NCI-H1930 (cell line): ENCODE data around the gene EFEMP1.

ENCODE experiments used
- DNase-seq, 2 experiments: peaks; one replicate each; lab custom pipeline; 2025; lab: John Stamatoyannopoulos, UW

Gene EFEMP1

DNA sequence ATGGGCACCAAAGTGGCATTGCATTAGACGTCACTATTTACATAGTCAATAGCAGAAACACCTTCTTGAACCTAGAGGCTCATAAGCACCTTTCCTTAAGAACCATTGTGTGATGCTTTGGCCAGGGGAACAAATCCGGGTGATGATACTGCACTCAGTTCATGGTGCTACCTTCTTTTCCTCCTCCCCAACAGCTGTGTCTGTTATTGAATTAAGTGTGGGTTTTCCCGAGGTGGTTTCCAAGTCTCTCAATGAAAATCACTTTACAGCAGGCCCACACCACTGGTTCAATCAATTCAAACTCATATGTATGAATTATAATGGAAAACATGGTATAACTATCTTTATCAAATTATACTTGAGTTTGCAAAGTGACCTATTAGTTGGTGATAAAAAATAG, 9.3 kb upstream of the EFEMP1 start:
- no peak for DNase-seq

- DNase-seq: no peak
Measured at GRCh38 chr2:55931281-55931680, 7.7 kb upstream of the EFEMP1 start.

DNA sequence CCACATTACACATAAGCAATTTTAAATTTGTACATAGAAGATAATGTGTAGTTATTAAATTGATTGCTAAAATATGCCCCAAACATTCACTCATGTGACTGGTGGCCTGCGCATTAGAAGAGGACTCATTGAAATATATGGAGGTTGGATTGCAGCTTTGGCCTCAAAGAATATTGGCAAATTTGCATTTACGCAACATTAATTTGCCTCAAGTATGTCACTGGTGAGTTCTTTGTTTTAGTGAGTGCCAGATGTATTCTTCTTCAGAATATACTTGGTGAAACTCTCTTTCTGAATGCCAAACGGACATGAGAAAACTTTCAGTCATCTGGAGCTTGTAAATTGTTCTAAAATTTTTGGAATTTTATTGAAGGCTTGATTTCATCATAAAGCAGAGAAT, 5.9 kb upstream of the EFEMP1 start:
- no peak for DNase-seq

DNA sequence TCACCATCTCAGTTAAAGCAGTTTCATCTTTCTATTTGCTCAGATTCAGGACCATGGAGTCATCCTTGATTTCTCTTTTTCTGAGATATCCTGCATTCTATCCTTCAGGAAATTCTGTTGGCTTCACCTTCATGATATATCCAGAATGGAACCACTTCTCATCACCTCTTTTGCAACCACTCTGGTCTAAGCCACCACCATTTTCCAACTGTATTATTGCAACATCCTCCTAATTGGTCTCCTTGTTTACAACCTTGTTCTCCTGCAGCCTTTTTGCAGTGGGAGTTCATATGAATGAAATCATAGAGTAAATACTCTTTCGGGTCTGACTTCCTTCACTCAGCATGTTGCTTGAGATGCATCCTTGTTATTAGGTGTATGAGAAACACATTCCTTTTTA, 3.4 kb upstream of the EFEMP1 start:
- DNase-seq: no peak

DNA sequence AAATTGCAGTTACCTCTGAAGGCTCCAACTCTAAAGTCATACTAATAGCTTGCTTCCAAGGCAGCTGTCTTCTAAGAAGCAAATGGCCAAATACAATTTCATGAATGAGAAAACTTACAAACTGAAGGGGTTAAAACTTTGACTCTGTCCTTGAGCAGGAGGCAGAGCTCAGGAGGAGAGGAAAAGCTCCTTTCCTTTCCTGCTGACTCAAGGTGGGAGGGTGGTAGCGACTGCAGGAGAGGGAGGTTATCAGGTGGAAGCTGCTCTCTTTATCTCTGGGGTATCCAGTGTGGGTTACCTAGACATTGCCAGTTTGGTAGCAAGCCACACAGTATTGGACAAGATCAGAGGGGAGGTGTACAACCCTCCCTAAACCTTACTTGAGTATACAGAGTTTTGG, 2.7 kb upstream of the EFEMP1 start:
- no peak for DNase-seq

GRCh38 chr2:55923982-55924321, 370 bp upstream of the EFEMP1 start:
- DNase-seq: no peak

GRCh38 chr2:55922291-55922907, 1.2 kb downstream of the EFEMP1 start:
- no peak for DNase-seq

GRCh38 chr2:55919574-55919973, 4.0 kb downstream of the EFEMP1 start:
- no peak for DNase-seq

- no peak for DNase-seq
Measured at GRCh38 chr2:55918856-55919255, 4.7 kb downstream of the EFEMP1 start.

GRCh38 chr2:55917713-55918390, 5.7 kb downstream of the EFEMP1 start:
- no peak for DNase-seq

DNA sequence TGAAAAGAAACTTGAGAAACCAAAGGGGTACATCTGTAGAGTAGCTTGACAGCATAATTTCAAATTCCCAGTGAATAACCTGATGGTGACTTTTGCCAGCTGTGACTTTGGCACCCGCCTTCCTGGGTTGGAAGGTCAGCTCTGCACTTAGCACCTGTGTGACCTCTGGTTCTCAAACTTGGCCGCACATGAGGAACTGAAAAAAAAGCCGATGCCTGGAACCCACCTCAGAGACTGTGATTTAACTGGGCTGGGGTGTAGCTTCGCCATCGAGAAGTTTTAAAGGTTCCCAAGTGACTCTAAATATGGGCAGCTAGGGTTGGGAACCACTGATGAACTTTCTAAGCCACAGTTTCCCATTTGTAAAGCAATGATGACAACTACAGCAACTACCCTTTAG, 6.5 kb downstream of the EFEMP1 start:
- DNase-seq: no peak

- DNase-seq: no peak
Measured at GRCh38 chr2:55916473-55917049, 7.0 kb downstream of the EFEMP1 start.

DNA sequence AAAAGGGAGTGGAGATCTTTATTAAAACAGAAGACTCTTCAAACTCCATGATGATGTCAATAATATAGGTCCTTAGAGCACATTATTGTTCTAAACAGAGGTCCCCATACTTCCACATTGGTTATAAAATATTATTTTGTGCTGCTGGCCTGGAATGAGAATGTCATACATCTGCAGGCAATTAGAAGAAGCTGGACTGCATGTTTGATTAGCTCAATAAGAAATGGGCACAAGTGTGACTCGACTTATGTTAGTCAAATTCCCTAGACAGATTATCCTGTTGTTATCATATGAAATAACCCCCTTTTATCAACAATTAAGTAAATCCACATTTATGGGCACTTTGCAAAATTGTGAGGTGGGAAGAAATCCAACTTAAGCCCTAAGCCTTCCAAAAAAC, 8.8 kb downstream of the EFEMP1 start:
- no peak for DNase-seq

GRCh38 chr2:55912926-55913325, 10.7 kb downstream of the EFEMP1 start:
- no peak for DNase-seq

- DNase-seq: no peak
Measured at GRCh38 chr2:55910077-55910476, 13.5 kb downstream of the EFEMP1 start.

DNA sequence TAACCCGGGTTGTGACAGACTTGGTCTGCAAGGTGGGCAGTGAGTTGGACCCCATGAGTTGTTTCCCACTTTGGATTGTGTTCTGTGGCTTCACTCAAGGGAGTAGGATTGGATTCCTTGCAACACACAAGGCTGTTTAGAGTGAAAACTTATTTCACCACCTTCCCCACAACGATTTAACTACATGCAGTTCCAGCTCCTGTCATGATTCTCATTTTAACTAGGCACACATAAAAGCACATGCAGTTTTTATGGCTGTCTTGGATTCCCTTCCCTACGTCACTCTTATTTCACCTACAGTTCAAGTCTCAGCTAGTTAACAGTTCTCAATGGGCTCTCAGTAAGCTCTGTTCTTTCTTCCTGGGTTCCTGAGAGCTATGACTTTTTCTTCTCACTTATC, 15.9 kb downstream of the EFEMP1 start:
- no peak for DNase-seq

GRCh38 chr2:55906993-55907392, 16.6 kb downstream of the EFEMP1 start:
- no peak for DNase-seq

GRCh38 chr2:55903727-55904126, 19.9 kb downstream of the EFEMP1 start:
- DNase-seq: no peak

GRCh38 chr2:55902971-55903370, 20.6 kb downstream of the EFEMP1 start:
- DNase-seq: no peak

GRCh38 chr2:55902429-55902828, 21.2 kb downstream of the EFEMP1 start:
- DNase-seq: no peak

DNA sequence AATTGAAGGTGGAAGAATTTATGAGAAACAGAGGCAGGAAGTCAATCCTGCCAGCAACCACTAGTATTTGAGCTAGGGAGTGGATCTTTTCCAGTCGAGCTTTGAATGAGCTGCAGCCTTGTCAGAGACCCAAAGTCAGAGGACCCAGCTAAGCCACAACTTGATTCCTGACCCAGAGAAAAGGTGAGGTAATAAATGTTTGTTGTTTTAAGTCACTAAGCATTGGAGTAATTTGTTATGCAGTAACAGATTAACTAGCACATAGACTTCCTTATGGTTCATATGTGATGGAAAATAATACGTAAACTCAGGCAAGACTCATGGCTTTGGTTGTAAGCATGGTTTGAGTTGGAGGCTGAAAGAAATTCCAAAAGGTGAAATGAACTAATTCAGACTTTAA, 21.6 kb downstream of the EFEMP1 start:
- DNase-seq: no peak

GRCh38 chr2:55901322-55901721, 22.3 kb downstream of the EFEMP1 start:
- DNase-seq: no peak

DNA sequence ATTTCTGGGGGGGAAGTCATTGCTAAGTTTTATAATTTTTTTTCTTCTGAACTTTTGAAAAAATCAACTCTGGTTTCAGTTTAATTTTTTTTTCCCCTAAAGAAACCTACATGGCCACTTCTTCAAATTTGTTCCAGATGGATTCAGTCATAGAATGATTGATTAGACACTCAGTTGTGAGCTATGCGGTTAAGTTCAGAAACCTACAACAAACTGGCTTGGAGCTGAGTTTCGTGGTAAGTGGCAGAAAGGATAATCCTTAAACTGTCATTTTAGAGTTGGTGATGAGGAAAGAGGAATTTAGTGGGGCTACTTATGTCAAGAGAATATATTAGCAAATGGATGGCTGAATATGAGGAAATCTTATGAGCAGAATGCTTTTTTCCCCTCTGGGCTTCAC, 23.7 kb downstream of the EFEMP1 start:
- no peak for DNase-seq
